Kasumi-1 (cell line): ENCODE data around the gene PLA1A.
A peak's percentile ranks its signal among the peaks of the same experiment; 100 is the strongest.
"Not testable (repeated sequence)": the region's sequence is repeated elsewhere in the genome, so short reads cannot be mapped to it uniquely, and the experiment has no call there.

Experiments used
- DNase-seq, 2 experiments: peaks; one replicate each; lab custom pipeline; 2025; lab: John Stamatoyannopoulos, UW

PLA1A gene

DNA sequence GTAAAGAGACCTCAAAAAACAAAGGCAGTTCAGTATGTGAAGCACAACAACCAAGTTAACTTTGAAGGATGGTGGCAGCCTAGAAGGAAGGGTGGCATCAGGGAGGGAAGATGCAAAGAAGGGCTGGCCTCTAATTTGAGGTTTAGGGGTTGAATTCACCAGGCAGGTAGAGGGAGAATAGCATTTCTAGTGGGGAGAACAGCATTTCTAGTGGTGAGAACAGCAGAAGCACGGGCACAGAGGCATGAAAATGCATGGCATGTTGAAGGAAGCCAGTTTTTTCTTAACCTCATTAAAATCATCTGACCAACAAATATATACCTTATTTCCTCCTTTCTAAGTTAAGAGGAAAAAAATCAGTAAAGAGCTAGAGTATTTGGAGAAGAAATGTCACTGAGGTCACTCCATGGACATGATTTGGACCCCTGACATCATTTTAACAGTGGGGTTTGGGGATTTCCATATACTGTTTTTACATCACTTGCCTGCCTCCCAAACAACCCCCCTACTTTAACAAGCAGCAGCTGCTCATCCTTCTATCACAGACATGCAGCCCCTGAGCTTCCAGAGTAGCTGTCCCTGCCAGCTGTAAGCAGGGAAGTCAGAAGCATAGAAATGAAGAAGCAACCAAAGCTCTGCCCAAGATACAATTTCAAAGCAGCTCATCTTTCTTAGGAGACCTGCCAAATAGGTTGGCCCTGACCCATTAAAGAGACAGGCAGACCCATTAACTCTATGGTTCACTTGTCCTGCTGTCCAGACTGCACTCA is 65.1 kb downstream of the PLA1A start:
- DNase-seq: no peak

DNA sequence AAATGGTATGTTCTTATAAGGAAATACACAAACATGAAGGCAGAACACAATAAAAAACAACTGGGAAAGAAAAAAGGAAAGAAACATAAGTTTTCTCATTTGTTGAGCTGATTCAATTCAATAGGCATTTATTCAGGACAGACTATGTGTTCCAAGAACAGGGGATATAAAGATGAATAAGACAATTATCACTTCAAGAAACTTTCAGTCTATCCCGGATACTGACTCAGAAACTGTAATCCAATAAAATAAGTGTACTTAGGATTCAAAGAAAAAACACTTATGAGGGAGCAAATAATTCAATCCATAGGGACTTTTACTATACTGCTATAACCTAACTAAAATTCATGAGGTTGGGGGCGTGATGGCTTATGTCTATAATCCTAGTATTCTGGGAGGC is 66.2 kb downstream of the PLA1A start:
- DNase-seq: no peak

DNA sequence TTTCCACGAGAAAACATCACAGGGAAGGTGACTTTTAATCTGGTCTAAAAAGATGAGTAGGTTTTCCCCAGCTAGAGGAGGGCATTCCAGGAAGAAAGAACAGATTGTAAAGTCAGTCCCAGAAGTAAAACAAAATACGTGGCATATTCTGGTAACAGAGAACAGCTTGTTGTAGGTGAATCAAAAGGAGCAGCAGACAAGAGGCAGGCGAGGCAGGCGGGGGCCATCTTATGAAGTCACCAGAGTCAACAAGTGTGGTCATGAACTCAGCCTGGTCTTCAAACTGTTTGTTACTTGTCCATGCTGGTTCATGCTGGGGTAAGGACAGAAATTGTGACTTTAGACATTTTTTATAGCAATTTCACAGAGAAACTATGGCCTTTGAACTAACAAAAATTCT is 66.7 kb downstream of the PLA1A start:
- DNase-seq: no peak

DNA sequence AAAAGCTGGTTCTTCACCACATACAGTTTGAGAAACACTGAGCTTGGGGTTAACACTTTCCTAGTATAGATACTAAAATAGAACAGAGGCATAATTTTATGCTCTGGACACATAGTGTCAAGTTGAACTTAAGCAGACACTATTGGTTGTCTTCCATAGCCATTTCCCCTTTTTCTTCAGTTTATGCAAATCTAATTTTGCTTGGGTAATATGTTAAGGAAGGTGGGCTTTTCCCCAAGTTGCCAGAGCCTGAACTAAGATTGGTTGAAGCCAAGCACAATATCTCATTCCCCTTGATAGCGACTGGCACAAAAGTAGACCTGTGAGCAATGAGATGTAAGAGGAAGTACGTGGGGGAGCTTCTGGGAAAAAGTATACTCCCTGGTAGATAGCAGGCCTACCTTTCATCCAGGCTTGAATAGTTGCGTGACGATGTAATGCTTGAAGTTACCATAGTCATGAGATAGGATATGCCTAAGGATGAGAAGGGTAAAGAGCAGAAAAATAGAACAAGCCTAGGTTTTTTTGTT is 67.2 kb downstream of the PLA1A start:
- DNase-seq: peak; percentile 15 to 18

DNA sequence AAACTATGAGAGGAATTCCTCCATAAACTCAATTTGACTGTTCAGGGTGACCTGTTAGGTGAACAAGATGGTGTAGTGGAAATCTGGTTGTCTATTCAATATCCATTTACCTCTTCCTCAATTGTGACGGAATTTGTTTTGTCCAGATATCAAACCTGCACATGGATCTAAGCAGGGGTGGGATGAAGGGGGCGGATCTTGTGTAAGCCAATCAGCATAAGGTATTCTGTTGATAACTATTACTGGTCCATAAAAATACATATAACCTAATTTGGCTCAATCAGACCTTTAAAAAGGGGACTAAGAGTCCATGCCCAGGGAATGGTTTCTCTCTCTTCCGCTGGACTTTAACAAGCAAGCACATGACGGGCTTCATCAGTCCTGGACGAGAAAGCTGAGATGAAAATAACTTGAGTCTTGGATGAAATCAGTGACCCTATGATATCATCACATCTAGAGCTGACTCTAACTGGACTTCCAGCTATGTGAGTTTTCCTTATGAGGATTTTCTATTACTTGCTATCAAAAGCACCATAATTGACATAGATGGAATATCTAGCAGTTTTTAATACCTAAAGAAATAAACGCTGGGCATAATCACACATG is 68.4 kb downstream of the PLA1A start:
- no peak for DNase-seq

DNA sequence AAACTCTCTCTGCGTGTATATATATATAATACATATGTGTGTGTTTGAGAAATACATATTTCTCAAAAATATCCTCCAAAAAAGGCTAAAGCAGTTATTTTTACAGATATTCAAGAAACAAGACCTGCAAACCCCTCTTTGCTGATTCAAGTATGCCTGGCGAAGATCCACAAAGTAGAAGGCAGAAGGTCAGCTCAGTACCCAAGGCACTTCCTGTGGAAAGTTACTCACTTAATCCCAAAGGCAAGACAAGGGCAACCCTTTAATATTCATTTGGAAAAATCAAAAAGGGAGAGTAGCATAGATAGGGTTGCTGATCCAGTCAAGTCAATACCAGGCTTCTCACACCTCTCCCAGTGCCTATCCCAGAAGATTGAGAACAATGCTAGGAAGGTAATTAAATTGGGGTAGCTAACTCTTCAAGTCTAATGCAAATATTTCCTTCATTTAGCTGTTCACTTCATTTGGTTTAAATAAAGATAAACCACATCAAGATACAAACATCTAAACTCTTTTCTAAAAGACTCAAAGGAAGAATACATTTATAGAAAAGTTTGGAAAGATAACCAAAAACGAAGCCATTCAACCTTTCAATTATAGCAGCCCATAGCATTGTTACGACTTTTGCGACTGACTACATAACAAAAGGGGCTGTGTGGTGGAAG is 72.4 kb downstream of the PLA1A start:
- DNase-seq: no peak

DNA sequence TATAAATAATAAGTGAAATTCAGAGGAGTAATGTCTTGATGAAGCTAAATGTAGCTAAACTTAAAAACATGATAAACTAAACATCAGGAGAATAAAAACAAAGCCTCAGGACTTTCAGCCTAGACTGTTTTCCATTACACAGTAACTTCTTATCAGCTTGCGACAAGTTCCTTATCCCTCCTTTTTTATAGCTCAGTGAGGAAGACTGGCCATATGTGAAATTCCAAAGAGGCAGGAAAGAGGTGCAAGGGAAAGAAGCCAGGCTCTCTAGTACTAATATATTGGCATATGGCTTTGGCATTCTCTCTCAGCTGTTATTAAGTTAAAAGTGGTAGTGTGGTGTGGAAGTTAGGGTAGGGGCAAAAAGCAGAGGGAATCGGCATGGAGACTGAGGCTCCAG is 75.1 kb downstream of the PLA1A start:
- DNase-seq: no peak

DNA sequence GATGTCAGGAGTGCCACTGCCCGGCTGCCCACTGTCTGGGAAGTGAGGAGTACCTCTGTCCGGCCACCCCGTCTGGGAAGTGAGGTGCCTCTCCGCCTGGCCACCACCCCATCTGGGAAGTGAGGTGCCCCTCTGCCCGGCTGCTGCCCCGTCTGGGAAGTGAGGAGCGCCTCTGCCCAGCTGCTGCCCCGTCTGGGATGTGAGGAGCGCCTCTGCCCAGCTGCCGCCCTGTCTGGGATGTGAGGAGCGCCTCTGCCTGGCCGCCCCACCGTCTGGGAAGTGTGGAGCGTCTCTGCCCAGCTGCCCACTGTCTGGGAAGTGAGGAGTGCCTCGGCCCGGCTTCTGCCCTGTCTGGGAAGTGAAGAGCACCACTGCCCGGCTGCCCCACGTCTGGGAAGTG is 76.2 kb downstream of the PLA1A start:
- no peak for DNase-seq

DNA sequence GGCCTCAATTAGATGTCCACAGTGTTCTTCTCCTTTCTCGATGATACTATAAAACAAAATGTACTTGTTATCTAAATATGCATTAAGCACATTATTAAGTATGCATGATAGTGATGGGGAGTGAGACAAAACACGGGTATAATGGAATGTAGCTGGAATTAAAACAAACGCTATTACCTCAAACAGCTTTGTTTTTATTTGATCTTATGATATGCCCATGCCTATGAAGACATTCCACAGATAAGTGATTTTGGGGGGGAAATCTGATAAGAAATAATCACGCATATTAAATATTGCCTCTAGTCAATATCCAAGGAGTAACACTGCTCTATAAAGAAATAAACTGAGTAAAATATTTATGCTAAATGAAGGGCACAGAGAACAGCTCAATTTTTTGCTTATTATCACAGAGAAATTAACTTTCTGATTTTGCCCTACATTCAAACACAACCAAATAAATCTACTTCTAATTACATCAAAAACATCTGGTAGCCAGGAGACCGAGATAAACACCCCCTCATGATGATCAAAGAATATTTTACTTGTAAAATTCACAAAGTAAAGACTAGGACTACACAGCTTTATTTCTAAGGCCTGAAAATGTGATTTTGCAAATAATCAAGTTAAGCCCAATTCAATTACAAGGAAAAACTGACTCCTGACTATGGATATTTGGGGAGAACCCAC is 77.6 kb downstream of the PLA1A start:
- DNase-seq: no peak

DNA sequence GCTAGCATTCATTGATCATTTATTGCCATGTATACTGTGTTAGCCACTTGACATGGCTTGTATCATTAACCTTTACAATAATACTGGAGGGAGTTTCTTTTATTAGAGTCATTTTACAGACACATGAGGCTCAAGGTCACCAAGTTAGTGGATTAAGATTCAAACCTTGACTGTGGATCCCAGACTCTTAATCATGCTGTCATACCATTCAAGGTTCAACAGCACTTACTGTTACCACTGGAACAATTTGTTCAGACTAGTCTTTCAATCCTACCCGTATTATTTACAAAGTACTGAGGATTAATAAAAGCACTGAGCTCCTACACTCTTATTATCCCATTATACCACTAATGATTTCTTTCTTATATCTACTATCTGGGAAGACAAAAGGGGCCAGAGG is 78.3 kb downstream of the PLA1A start:
- DNase-seq: no peak

DNA sequence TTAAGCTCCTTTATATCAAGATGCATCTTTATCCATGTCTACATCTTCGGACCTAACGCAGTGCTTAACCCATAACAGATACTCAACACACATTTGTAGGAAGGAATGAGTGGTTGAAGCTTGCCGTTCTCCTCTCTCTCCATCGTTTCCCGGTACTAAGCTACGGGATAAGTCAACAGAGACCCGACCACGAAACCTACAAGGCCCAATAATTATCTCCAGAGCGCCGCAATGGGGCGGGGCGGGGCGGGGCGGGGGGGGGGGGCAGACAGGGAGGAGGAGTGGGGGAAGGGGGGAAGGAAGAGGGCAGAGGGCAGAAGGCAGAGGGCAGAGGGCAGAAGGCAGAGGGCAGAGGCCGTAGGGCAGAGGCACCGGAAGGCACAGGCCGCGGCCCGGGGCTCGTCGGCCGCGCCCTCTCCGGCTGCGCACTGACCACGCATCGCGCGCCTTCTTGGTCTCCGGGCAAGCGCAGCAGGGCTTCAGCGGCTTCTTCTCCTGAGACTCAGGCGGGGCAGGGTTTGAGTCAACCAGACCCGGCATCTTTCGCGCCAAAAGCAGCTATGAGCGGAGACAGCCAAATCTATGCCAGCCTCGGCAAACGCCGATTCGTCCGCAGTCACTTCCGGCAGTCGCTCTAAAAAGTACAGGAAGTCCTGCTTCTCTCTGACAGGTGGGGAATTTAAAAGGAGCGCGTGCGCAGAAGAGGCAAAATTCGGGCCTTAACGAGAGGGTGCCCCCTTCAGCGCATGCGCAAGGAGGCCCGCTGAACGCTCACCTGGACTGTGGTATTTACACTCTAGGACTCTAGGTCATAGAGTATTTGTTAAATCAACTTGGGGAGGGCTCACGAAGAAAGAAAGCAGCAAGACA is 79.3 kb downstream of the PLA1A start, which contains the start of gene COX17:
COX17 (minus strand) TSS at position 636 of the 870 bp plus-strand sequence; CDS start at position 540, 96 bp downstream.
- peak; percentile 94 to 95 for DNase-seq

DNA sequence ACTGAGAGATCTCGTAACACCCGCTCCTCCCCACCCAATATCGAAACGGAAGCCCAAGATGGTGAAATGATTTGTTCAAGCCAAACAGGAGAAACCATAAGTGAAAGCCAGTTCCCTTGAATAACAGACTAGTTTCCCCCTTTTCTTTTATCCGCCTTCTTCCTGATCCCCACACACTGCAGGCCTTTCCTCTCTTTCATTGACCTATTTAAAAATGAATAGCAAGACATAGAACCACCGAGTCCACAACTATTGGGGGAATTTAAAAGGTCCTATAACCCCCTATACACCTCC is 79.9 kb downstream of the PLA1A start:
- DNase-seq: peak in 1 of 2 experiments; percentile 86

DNA sequence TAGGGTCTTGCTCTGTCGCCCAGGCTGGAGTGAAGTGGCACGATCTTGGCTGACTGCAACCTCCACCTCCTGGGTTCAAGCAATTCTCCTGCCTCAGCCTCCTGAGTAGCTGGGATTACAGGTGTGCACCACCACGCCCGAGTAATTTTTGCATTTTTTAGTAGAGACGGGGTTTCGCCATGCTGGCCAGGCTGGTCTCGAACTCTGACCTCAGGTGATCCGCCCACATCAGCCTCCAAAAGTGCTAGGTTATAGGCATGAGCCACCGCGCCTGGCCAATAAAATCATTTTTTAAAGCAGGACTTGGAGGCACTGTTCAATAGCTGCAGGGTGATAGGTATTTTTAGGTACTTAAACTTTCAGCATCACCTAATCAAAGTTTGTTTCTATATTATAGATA is 80.5 kb downstream of the PLA1A start:
- DNase-seq: not testable (repeated sequence)
